ENCODE data around the gene ZNRD2.

GRCh38 chr11:65616575-65617001, 46.3 kb downstream of the ZNRD2 start:
- no peak for TF ChIP-seq POLR2A (IDR thresholded peaks at IDR 0.05; ENCODE audit: low read length)
- TF ChIP-seq GATA1 (IDR thresholded peaks at IDR 0.05; ENCODE audit: low read depth, low read length) = no peak

All from erythroblast (primary cell).